SH-SY5Y (cell line): ENCODE data around the gene ACTRT2.

Source experiments
- GATA2 ChIP-seq: IDR thresholded peaks from 2 replicates; pipeline ENCODE4 v1.6.1; 2011; ENCODE audit warnings: mild to moderate bottlenecking, low read depth, low read length
- GATA3 ChIP-seq: IDR thresholded peaks from 2 replicates; pipeline ENCODE4 v1.6.1; 2011; ENCODE audit warnings: low read depth, mild to moderate bottlenecking, low read length, moderate library complexity

The ACTRT2 gene

DNA sequence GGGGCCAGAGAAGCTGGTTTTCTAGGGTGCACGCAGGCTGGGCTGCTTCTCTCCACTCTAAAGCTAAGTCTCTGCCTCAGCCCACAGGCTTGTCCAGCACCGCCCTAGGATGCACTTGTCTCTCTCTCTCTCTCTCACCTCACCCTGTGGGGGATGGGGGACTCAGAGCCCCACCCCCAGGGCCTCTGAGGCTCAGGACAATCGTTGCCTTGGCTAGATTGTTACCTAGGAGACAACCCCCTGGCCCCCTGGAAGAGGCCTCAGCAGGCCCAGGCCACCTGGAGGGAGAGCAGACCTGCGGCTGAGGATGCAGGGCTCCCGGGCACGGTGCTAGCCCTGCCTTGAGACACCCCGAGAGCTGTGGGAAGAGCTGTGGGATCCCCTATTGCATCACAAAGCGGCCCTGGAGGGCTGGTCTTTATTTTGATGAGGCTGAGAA, at the start of gene ACTRT2:
Gene ACTRT2 (plus strand): TSS at position 235 of the 439 bp plus-strand sequence. CDS start 220 bp downstream, outside the sequence.
- no peak for TF ChIP-seq GATA3
- no peak for TF ChIP-seq GATA2

DNA sequence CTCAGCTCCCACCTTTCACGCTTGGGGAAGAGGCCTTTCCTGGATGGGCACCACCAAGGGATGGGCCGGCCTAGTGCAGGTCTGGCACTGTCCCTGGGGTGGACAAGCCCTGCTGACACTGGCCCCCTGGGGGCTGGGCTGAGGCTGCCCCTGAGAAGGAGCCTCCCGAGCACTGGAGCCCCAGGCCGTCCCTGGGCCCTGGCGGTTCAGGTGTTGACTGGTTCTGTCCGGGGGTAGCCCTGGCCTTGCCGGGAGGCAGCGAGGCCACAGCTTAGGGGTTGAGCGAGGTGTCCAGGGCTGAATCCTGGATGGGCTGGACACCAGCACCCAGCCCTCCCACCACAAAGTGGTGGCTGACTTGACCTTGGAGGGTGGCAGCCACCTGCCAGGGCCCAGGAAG, 49.7 kb upstream of the ACTRT2 start:
- TF ChIP-seq GATA2 (no peak), GATA3 (no peak)

DNA sequence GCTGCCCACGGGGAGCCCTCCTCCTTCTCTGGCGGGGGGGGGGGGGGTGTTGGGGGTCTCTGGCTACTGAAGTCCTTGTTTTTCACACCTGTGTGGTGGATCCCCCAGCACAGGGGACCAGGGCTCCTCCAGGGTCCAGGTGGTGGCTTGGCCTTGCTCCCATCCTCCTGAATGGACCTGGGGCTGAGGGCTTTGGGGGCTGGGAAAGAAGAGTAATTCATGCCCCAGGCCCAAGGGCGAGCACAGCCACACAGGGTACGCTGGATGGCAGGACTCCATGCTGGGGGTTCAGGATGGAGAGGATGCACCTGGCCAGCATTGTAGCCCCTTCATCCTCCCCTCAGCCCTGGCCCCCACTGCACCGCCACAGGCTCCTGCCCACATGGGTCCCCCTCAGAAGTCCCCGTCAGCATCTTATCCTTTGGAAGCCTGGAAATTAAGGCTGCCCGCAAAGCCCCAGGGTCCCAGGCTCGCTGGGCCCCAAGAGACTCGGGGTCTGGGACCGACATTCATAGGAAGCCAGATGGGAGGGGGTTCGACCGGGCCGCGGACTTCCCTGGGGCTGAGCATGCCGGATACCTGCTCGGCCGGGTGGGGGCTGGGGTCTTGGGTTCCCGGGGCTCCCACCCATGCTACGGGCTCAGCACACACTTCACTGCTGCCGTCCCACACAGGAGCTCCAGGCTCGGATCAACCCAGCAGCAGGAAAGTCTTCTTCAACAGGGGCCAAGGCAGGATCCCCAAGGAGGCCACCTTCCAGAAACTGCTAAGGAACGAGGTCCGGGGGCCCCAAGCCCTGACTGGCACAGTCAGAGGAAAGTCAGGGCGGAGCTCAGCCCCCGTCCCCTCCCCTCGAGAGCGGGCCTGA, 49.0 kb upstream of the ACTRT2 start:
- TF ChIP-seq GATA2 (no peak), GATA3 (no peak)

DNA sequence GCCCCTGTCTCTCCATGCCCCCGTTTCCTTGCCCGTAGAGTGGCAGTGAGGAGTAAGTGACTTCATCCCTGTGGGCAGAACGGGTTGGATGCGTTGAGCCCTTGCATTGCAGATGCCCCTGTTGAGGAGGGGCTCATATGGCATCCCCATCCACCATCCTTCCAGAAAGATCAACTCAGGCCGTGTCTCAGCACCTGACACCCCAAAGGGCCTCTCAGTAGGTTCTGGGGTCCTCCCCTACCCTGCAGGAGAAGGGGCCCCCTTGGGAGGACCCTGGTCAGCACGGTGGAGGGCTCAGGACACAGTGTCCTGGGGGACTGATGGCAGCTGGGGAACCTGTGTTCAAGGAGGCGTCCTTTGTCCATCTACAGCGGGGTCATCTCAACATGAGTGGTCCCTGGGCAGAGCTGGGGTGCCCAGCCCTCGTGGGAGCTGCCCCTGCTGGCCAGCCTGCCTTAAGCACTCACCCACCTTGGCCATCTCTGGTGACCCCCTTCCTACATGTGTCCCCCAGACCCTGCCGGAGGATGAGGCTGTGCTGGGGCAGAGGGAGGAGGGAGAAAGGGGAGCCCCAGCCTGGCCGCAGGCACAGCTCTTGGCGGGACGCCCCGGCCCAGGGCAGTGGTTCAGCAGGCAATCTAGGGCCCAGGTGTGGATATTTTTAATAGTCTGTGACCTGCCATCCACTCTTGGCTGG, 48.2 kb upstream of the ACTRT2 start:
- TF ChIP-seq GATA2 (no peak), GATA3 (no peak)

DNA sequence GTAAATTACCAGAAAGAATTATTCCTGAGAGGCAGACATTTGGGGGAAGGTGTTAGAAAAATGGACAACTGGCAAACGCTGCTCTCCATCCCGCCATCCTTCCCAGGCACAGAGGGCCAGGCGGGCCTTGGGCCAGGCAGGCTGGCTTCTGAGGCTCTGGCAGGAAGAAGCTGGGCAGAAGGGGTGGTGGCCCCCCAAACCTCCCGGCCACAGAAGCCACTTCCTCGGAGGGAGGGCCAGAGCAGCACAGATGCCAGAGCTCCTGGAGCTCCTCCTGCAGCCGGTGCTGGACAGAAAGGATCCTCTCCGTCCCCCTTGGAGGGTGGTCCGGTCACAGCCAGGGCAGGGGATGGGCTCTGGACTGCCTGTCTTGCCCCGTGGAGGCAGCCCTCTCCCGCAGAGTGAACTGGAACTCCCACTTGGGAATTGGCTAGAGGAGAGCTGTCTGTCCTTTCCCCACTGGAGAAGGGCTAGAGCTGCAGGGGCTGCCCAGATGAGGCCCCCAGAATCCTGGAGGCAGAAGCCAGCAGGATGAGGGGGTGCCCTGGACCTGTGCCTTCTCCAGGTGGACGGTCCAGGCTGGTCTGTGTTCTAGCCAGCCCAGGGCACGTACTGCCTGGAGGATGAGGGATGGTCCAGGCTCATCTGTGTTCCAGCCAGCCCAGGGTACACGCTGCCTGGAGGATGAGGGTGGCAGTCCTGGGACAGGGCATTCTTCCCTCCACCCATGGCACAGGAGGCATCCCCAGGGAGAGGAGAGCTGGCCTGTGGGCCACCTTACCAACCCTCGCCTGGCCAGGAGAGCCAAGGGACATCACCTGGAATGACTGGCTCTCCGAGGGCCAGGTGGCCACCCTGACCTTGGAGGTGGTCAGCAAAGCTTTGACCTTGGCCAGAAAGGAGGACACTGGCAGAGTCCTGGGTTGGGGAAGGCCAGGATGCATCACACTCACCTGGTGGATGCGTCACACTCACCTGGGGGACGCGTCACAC, 47.4 kb upstream of the ACTRT2 start:
- TF ChIP-seq GATA3 (no peak), GATA2 (no peak)

DNA sequence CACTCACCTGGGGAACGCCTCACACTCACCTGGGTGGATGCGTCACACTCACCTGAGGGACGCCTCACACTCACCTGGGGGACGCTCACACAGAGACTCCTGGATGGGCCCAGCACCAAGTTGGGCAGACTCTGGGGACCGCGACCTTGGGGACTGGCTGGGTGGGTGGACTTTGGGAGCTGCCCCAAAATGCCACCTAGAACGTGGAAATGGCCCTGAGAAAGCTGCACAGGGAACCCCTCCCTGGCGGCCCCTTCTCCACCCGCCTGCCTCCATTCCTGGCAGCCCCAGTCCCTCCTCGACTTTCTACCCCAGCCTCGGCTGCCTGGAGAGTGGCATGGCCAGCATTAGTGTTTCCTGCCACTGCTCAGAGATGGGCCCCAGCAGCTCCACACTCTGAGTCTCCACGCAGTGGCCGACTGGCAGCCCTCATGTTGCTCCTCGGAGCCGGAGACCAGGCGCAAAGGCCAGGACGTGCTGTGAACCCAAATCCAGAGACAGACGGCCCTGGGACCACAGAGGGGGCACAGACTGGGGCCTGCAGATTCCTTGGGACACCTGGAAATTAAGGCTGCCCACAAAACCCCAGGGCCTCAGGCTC, 46.5 kb upstream of the ACTRT2 start:
- TF ChIP-seq GATA3, result no peak

DNA sequence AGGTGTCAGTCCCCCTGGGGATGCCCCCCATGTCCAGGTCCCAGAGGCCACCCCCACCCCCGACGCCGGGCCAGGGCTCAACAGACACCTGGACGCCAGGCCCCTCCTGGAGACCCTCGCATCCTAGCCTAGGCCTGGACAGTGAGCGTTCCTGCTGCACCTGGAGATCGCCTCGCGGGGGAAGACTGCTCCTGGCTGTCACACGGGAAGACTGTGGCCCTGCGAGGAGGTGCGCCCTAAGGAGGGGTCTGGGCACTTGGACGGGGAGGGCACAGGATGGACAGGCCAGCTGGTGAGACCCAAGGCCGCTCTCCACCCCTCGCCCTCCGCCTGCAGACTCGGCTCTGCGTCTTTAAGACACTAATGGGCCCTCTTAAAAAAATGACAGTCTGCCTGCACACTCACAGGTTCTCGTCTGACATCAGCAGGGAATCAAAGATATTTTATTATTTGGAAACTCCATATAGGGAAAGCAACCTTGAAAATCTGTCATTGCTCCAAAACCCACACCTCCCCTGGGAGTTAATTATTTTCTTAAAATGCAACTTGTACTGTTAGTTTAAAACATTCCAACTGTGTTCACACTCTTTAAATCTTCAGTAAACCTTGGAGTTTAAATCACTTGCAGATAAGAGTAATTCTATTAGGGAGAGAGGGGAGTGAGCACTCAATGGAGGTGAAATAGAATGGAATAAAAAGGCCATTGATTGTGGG, 45.6 kb upstream of the ACTRT2 start:
- TF ChIP-seq GATA3, result no peak
- no peak for TF ChIP-seq GATA2

DNA sequence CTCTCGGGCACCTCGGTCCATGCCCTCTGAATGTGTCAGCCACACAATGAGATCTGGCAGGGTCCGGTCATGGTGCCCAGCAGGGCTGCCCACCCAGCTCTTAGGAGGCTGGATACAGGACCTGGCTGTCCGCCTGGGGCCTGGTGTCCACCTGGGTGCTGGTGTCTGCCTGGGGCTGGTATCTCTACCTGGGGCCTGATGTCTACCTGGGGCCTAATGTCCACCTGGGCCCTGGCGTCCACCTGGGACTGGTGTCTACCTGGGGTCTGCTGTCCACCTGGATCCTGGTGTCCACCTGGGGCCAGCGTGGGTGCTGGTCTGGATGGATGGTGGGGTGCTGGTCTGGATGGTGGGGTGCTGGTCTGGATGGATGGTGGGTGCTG, 45.1 kb upstream of the ACTRT2 start:
- TF ChIP-seq GATA2 (no peak), GATA3 (no peak)

DNA sequence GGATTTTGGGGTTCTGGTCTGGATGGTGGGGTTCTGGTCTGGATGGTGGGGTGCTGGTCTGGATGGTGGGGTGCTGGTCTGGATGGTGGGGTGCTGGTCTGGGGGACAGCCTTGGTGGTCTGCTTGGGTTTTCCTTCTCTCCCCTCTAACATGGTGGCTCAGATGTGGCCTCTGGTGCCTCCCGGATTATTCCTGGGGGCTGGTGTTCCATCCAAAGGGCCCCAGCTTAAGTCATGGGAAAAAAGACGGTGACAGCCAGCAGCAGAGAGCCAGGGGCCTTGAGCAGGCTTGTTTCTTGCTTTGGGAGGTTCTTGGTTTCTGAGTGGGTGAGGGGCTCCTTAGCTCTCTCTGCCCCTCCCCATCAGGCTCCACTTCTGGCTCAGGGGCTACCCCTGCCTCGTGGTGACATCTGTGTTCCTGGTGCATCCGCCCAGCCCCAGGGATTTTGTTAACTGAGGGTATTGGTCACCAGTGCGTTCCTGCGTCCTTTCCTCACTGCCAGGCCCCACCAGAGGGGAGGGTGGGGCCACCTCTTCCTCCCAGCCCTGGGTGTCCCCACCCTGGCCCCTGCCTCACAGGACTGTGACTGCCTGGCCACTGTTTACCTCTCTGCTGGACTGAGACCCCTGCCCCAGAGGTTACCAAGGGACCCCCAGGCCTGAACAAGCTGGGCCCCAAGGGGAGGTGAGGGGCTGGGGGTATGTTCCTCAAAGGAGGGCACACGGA, 43.2 kb upstream of the ACTRT2 start:
- TF ChIP-seq GATA3 (no peak), GATA2 (no peak)

DNA sequence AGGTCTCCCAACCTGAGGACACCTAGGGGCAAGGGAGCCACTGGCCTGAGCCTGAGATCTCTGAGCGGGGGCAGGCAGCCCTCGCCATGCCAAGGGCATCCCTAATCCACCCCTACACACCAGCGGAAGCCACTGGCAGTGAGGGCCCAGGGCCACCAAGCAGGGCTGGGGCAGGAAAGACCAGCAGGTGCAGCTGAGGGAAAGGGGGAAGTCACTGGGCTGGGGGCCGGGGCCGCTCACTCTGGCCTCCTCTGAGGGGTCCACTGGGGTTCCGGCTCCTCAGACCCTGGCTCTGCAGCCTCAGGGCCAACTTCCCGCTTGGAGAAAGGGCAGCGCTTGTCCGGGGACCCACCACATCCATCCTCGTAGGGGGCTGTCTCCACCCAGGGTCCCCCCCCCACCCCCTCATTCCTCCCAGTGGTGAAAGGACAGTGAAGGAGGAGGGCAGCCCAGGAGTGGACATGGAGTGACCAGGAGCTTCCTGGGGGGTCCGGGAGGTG, 42.5 kb upstream of the ACTRT2 start:
- TF ChIP-seq GATA3 (no peak), GATA2 (no peak)

DNA sequence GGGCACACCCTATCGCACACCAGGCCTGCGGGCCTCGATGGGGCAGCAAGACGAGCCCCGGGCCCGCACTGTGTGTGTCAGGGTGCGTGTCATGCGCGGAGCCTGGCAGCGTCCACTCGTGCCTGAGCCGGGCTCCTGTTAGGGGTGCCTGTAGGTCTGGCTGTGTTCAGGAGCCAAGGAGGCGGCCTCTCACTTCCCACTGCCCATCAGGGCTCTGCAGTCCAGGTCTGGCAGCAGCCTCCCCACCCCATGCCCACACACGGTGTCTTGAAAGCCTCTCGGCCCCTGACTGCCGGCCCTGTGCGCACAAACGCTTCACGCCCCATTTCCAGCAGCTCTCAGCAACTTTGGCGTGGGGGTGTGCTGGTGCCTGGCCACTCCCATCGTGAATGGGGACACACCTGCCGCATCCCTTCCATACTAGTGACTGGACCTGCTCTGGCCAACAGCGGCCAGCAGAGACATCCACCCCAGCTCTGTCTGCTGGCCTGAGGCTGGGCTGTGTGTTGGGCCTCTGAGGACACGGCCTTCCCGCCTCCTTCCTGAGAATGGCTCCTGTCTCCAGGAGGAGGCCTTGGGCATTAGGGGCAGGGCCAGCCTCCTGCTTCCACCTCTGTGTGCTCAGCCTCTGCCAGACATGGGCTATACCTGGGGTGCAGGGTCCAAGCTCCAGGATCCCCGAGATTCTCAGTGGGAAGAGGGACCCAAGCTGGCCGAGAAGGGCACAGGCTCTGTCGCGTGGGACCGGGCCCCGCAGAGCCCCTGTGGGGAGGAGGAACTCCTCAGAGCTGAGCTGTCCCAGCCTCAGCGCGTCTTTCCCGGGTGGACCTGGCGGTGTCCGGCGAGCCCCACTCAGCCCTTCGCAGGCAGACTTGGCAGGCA, 41.8 kb upstream of the ACTRT2 start:
- TF ChIP-seq GATA3, result no peak
- TF ChIP-seq GATA2, result no peak
